Activated naive CD8-positive, alpha-beta T cell treated with anti-CD3 and anti-CD28 coated beads for 36 hours (primary cell): ENCODE data around the gene RHOBTB1. TPM values are rescaled to one million over a fixed set of nuclear protein-coding genes. Genes with fewer than 3 reads are reported as not detected.
"Not testable (repeated sequence)": the region's sequence is repeated elsewhere in the genome, so short reads cannot be mapped to it uniquely, and the experiment has no call there.

Source experiments
- DNase-seq: peaks from one replicate; pipeline ENCODE4 v3.0.0; 2021
- H3K27ac Mint-ChIP-seq: one replicate; pipeline ENCODE4 v1.8.0; 2022; ENCODE audit warnings: mild to moderate bottlenecking, moderate library complexity, mixed read lengths
- H3K27me3 Mint-ChIP-seq: one replicate; pipeline ENCODE4 v1.8.0; 2022; ENCODE audit warnings: mild to moderate bottlenecking, mixed read lengths
- H3K36me3 Mint-ChIP-seq: one replicate; pipeline ENCODE4 v1.8.0; 2021; ENCODE audit warnings: mild to moderate bottlenecking, mixed read lengths
- H3K4me1 Mint-ChIP-seq: one replicate; pipeline ENCODE4 v1.8.0; 2021; ENCODE audit warnings: mixed read lengths
- H3K4me3 Mint-ChIP-seq: one replicate; pipeline ENCODE4 v1.8.0; 2022; ENCODE audit warnings: mild to moderate bottlenecking, moderate library complexity, mixed read lengths
- H3K9me3 Mint-ChIP-seq: one replicate; pipeline ENCODE4 v1.8.0; 2022; ENCODE audit warnings: mixed read lengths
- total RNA-seq, 2 experiments: library from RNA; stranded (reverse); gene quantifications; one replicate each; pipeline ENCODE4 v1.2.3, GENCODE V29; 2021

Gene RHOBTB1
- total RNA-seq, 2 experiments from 2014 or later, result 0.16 TPM; not detected in 1

DNA sequence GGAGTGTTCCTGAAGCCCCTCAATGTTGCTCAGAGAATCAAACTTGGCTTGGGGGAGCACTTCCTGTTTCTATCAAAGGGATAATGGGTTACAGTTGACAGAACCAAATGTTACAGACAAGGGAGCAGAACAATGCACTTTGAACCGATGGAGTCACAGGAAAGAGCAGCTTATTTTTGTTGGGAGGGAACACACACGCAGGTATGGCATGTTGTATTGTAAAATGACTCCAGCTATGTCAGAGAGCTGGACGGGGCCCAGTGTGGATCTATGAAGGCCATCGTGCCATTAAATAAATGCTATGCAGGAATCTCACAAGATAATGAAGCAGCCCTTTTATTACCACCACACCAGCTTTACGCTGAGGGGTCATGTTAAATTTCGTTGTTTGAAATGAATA, 35.1 kb downstream of the RHOBTB1 start:
- DNase-seq, result no peak
- Mint-ChIP-seq H3K36me3 (no peaks in the 10 kb centered on the region), H3K9me3 (peaks cover 8% of the 10 kb centered on the region), H3K4me3 (no peak overlapping the region), H3K27me3 (peaks cover 4% of the 10 kb centered on the region), H3K4me1 (peaks cover 7% of the 10 kb centered on the region), H3K27ac (no peak overlapping the region)

- Mint-ChIP-seq H3K27ac (no peak overlapping the region), H3K36me3 (no peaks in the 10 kb centered on the region), H3K4me3 (no peak overlapping the region), H3K9me3 (peaks cover 8% of the 10 kb centered on the region), H3K4me1 (peaks cover 7% of the 10 kb centered on the region), H3K27me3 (peaks cover 2% of the 10 kb centered on the region)
- no peak for DNase-seq
Measured at GRCh38 chr10:60908031-60908430, 36.0 kb downstream of the RHOBTB1 start.

- H3K4me3 Mint-ChIP-seq, result no peak overlapping the region
- no peaks in the 10 kb centered on the region for H3K27me3 Mint-ChIP-seq
- no peak overlapping the region for H3K27ac Mint-ChIP-seq
- no peaks in the 10 kb centered on the region for H3K36me3 Mint-ChIP-seq
- peaks cover 7% of the 10 kb centered on the region for H3K4me1 Mint-ChIP-seq
- H3K9me3 Mint-ChIP-seq, result peaks cover 8% of the 10 kb centered on the region
- no peak for DNase-seq
Measured at GRCh38 chr10:60907236-60907635, 36.7 kb downstream of the RHOBTB1 start.

DNA sequence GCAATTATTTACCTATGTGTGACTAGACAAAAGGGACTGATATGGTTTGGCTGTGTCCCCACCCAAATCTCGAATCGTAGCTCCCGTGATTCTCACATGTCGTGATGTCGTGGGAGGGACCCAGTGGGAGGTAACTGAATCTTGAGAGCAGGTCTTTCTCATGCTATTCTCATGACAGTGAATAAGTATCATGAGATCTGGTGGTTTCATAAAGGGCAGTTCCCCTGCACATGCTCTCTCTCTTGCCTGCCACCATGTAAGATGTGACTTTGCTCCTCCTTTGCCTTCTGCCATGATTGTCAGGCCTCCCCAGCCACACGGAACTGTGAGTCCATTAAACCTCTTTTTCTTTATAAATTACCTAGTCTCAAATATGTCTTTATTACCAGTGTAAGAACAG, 37.2 kb downstream of the RHOBTB1 start:
- not testable (repeated sequence) for H3K4me1 Mint-ChIP-seq, H3K36me3 Mint-ChIP-seq, H3K27ac Mint-ChIP-seq, DNase-seq, H3K27me3 Mint-ChIP-seq, H3K4me3 Mint-ChIP-seq, H3K9me3 Mint-ChIP-seq

DNA sequence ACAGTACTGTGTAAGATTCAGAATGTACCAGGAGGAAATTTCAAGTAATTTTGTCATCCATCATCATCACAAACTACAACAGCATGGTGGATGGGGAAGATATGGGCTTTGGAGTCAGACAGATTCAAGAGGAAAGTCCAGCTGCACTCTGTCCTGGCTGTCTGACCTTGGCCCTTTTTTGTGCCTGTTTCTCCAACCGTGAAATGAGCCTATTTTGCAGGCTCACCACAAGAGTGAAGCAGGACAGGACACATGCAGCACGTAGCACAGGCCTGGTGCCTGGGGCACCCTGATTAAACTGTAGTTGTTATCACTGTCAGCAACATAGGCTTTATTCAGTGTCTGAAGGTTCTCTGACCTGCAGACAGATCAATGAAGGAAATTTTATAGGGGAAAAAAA, 37.6 kb downstream of the RHOBTB1 start:
- no peak for DNase-seq
- H3K27me3 Mint-ChIP-seq, result no peaks in the 10 kb centered on the region
- no peak overlapping the region for H3K4me3 Mint-ChIP-seq
- H3K4me1 Mint-ChIP-seq, result peaks cover 7% of the 10 kb centered on the region
- H3K36me3 Mint-ChIP-seq, result no peaks in the 10 kb centered on the region
- no peak overlapping the region for H3K27ac Mint-ChIP-seq
- H3K9me3 Mint-ChIP-seq, result peaks cover 8% of the 10 kb centered on the region

DNA sequence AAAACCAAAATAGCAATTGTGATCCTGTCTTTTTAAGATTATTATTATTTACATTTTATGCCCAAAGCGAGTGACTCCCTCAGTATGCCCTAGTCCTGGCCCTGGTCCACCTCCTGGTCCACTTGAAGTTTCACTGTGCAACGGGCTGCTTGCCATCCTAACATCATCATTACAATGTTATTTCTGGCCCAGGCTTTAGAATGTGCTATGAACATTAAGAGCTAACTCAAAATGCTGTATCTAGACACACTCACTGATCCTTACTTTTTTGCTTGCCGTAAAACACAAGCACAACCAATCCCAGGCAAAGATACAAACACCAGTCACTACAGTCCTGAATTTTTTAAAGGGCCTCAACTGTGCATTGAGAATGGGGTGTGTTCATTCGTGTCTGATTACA, 38.4 kb downstream of the RHOBTB1 start:
- H3K27ac Mint-ChIP-seq, result no peak overlapping the region
- no peaks in the 10 kb centered on the region for H3K27me3 Mint-ChIP-seq
- no peak for DNase-seq
- no peak overlapping the region for H3K4me3 Mint-ChIP-seq
- H3K9me3 Mint-ChIP-seq, result peaks cover 8% of the 10 kb centered on the region
- H3K36me3 Mint-ChIP-seq, result no peaks in the 10 kb centered on the region
- H3K4me1 Mint-ChIP-seq, result no peaks in the 10 kb centered on the region

- Mint-ChIP-seq H3K4me3 (no peak overlapping the region), H3K4me1 (no peaks in the 10 kb centered on the region), H3K36me3 (no peaks in the 10 kb centered on the region), H3K9me3 (peaks cover 8% of the 10 kb centered on the region), H3K27me3 (no peaks in the 10 kb centered on the region), H3K27ac (no peak overlapping the region)
- no peak for DNase-seq
Measured at GRCh38 chr10:60903096-60903495, 40.9 kb downstream of the RHOBTB1 start.

DNA sequence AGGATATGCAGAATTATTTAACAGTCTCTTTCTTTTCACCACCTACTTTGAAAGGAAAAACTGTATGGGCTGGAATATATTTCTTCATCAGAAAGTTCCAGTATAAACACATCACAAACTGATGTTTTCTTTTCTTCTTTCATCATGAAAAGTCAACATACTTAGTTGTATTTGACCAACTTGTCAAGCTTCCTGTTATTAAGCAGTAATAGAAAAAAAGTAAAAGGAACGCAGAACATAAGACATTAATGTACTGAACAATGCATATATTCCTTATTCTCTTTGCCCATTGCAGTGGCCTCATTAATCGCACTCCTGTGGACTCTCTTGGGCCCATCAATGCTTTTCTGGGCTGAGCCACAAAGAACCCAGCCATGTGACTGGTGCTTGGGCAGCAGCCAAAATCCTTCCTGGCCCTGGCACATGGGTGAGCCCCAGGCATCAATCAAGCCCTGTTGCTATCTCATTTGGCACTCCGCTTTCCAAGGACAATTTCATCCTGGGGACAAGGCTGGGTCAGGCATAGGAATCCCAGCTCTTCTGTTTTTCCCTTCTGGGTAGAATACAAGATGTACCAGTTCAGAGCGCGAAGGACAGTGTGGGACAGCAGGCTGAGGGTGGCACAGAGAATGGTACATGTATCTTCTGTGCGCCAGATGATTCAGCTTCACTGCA, 42.3 kb downstream of the RHOBTB1 start:
- no peak for DNase-seq
- Mint-ChIP-seq H3K4me1 (no peaks in the 10 kb centered on the region), H3K27ac (no peak overlapping the region), H3K27me3 (no peaks in the 10 kb centered on the region), H3K36me3 (no peaks in the 10 kb centered on the region), H3K9me3 (peaks cover 3% of the 10 kb centered on the region), H3K4me3 (no peak overlapping the region)

- no peak overlapping the region for H3K27ac Mint-ChIP-seq
- H3K36me3 Mint-ChIP-seq, result no peaks in the 10 kb centered on the region
- DNase-seq, result no peak
- no peaks in the 10 kb centered on the region for H3K9me3 Mint-ChIP-seq
- H3K27me3 Mint-ChIP-seq, result no peaks in the 10 kb centered on the region
- no peaks in the 10 kb centered on the region for H3K4me1 Mint-ChIP-seq
- H3K4me3 Mint-ChIP-seq, result no peak overlapping the region
Measured at GRCh38 chr10:60899266-60899665, 44.7 kb downstream of the RHOBTB1 start.

GRCh38 chr10:60898321-60898720, 45.7 kb downstream of the RHOBTB1 start:
- Mint-ChIP-seq H3K36me3 (no peaks in the 10 kb centered on the region), H3K27me3 (no peaks in the 10 kb centered on the region), H3K4me1 (no peaks in the 10 kb centered on the region), H3K4me3 (no peak overlapping the region), H3K27ac (no peak overlapping the region), H3K9me3 (no peaks in the 10 kb centered on the region)
- DNase-seq, result no peak

- no peaks in the 10 kb centered on the region for H3K27me3 Mint-ChIP-seq
- H3K9me3 Mint-ChIP-seq, result no peaks in the 10 kb centered on the region
- DNase-seq, result no peak
- H3K36me3 Mint-ChIP-seq, result no peaks in the 10 kb centered on the region
- no peaks in the 10 kb centered on the region for H3K4me1 Mint-ChIP-seq
- no peak overlapping the region for H3K4me3 Mint-ChIP-seq
- H3K27ac Mint-ChIP-seq, result no peak overlapping the region
Measured at GRCh38 chr10:60896810-60897209, 47.2 kb downstream of the RHOBTB1 start.

GRCh38 chr10:60896033-60896432, 48.0 kb downstream of the RHOBTB1 start:
- no peak for DNase-seq
- Mint-ChIP-seq H3K9me3 (no peaks in the 10 kb centered on the region), H3K27ac (no peak overlapping the region), H3K4me3 (no peak overlapping the region), H3K4me1 (no peaks in the 10 kb centered on the region), H3K27me3 (no peaks in the 10 kb centered on the region), H3K36me3 (no peaks in the 10 kb centered on the region)

DNA sequence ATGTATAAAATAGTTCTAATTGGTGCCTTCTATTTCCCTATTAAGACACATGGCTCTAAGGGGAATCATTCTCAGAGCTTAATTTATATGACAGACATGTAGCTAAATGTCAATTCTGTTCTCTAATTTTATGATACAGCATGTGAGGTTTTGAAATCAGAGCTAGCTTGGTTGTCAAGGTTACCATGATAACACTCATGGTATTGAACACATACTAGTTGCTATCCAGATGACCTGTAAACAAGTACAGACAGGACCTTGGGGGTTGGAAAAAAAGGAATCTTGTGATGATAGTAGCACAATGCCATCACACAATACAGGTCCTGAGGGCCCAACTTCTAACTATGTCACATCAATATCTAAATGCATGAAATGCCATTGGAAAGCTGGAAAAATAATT, 49.2 kb downstream of the RHOBTB1 start:
- H3K9me3 Mint-ChIP-seq, result no peaks in the 10 kb centered on the region
- H3K4me3 Mint-ChIP-seq, result no peak overlapping the region
- no peak overlapping the region for H3K27ac Mint-ChIP-seq
- DNase-seq, result no peak
- no peaks in the 10 kb centered on the region for H3K4me1 Mint-ChIP-seq
- no peaks in the 10 kb centered on the region for H3K36me3 Mint-ChIP-seq
- no peaks in the 10 kb centered on the region for H3K27me3 Mint-ChIP-seq

- Mint-ChIP-seq H3K27me3 (no peaks in the 10 kb centered on the region), H3K4me1 (no peaks in the 10 kb centered on the region), H3K4me3 (no peak overlapping the region), H3K36me3 (no peaks in the 10 kb centered on the region), H3K27ac (no peak overlapping the region), H3K9me3 (no peaks in the 10 kb centered on the region)
- no peak for DNase-seq
Measured at GRCh38 chr10:60893231-60893630, 50.8 kb downstream of the RHOBTB1 start.

GRCh38 chr10:60892571-60892970, 51.4 kb downstream of the RHOBTB1 start:
- Mint-ChIP-seq H3K9me3 (no peaks in the 10 kb centered on the region), H3K36me3 (no peaks in the 10 kb centered on the region), H3K27ac (no peak overlapping the region), H3K4me3 (no peak overlapping the region), H3K27me3 (no peaks in the 10 kb centered on the region), H3K4me1 (no peaks in the 10 kb centered on the region)
- no peak for DNase-seq

DNA sequence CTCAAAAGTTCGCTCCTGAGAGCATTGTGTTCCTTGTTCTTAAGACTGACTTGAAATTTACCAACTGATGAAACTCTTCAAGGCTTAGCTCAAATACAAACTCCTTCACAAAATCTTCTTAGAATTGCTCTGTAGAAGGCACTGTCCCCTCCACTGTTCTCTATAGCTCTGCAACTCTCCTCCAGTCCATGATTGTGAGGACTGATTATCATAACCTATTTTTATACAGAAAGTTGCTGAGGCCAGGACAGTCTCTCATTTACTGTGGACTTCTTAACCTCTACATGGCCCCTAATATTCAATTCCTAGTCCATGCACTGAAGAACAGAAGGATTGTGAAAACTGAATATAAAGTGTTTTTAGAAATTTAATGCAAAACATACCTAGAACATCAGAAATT, 53.2 kb downstream of the RHOBTB1 start:
- DNase-seq, result no peak
- H3K4me1 Mint-ChIP-seq, result no peaks in the 10 kb centered on the region
- no peak overlapping the region for H3K4me3 Mint-ChIP-seq
- no peak overlapping the region for H3K27ac Mint-ChIP-seq
- no peaks in the 10 kb centered on the region for H3K9me3 Mint-ChIP-seq
- H3K27me3 Mint-ChIP-seq, result no peaks in the 10 kb centered on the region
- H3K36me3 Mint-ChIP-seq, result no peaks in the 10 kb centered on the region
